GM12891 (cell line): Measurements from ENCODE around the gene PAX3.

Source experiments
- PAX5 ChIP-seq: IDR thresholded peaks from 2 replicates; pipeline ENCODE4 v1.6.1; 2011; ENCODE audit warnings: low read length, moderate library complexity, mild to moderate bottlenecking; ENCODE audit not compliant: insufficient read depth, severe bottlenecking
- POLR2A ChIP-seq: IDR thresholded peaks from 2 replicates; pipeline ENCODE4 v1.6.1; 2011; ENCODE audit warnings: low read depth, low read length, control low read depth
- POLR2AphosphoS5 ChIP-seq: IDR thresholded peaks from 2 replicates; pipeline ENCODE4 v1.6.1; 2011; ENCODE audit warnings: low read depth, low read length, control low read depth
- POU2F2 ChIP-seq: IDR thresholded peaks from 2 replicates; pipeline ENCODE4 v1.6.1; 2011; ENCODE audit warnings: low read depth, mild to moderate bottlenecking, control low read depth, low read length, moderate library complexity
- SPI1 ChIP-seq: IDR thresholded peaks from 2 replicates; pipeline ENCODE4 v1.6.1; 2011; ENCODE audit warnings: low read depth, low read length, control low read depth
- TAF1 ChIP-seq: IDR thresholded peaks from 2 replicates; pipeline ENCODE4 v1.6.1; 2011; ENCODE audit warnings: low read depth, low read length, control low read depth

GRCh38 chr2:222318026-222318711 lies 19.4 kb upstream of the PAX3 start:
- no peak for TF ChIP-seq POLR2A
- no peak for TF ChIP-seq TAF1
- no peak for TF ChIP-seq POLR2AphosphoS5
- TF ChIP-seq SPI1: 0 out of 2 replicates have a peak, but pooled peaks have one; percentile 9
- no peak for TF ChIP-seq PAX5
- no peak for TF ChIP-seq POU2F2
